H9 (cell line): ENCODE data around the gene RAB11FIP4. TPM values are rescaled to one million over a fixed set of nuclear protein-coding genes. Genes with fewer than 3 reads are reported as not detected.

Experiments
- DNase-seq: peaks from one replicate; pipeline ENCODE4 v3.0.0-alpha.2; 2017
- H2AFZ ChIP-seq: one replicate; pipeline ENCODE4 v1.6.1; 2013; ENCODE audit warnings: mild to moderate bottlenecking, low read length, control low read depth, moderate library complexity
- H2AK5ac ChIP-seq: 2 replicates; pipeline ENCODE4 v1.6.1; 2013; ENCODE audit warnings: low read length, control low read depth, mixed read lengths; ENCODE audit not compliant: insufficient read length
- H2BK120ac ChIP-seq: one replicate; pipeline ENCODE4 v1.6.1; 2013; ENCODE audit warnings: low read depth, mild to moderate bottlenecking, low read length, control low read depth, inconsistent platforms; ENCODE audit not compliant: poor library complexity, severe bottlenecking
- H2BK12ac ChIP-seq: 2 replicates; pipeline ENCODE4 v1.6.1; 2013; ENCODE audit warnings: low read length, control low read depth, mixed read lengths, low read depth; ENCODE audit not compliant: insufficient read length
- H2BK15ac ChIP-seq: 2 replicates; pipeline ENCODE4 v1.6.1; 2013; ENCODE audit warnings: low read depth, low read length, control low read depth
- H2BK20ac ChIP-seq: one replicate; pipeline ENCODE4 v1.6.1; 2013; ENCODE audit warnings: low read depth, mild to moderate bottlenecking, low read length, control low read depth, inconsistent platforms; ENCODE audit not compliant: poor library complexity, severe bottlenecking
- H2BK5ac ChIP-seq: 2 replicates; pipeline ENCODE4 v1.6.1; 2013; ENCODE audit warnings: low read length, control low read depth, mixed read lengths; ENCODE audit not compliant: insufficient read length
- H3K14ac ChIP-seq: 2 replicates; pipeline ENCODE4 v1.6.1; 2013; ENCODE audit warnings: low read length, control low read depth; ENCODE audit not compliant: insufficient read depth
- H3K18ac ChIP-seq: 2 replicates; pipeline ENCODE4 v1.6.1; 2013; ENCODE audit warnings: low read depth, mild to moderate bottlenecking, mixed read lengths, low read length, control low read depth; ENCODE audit not compliant: insufficient read length
- H3K23ac ChIP-seq: 2 replicates; pipeline ENCODE4 v1.6.1; 2013; ENCODE audit warnings: low read length, control low read depth, mixed read lengths, low read depth; ENCODE audit not compliant: insufficient read length
- H3K23me2 ChIP-seq: 2 replicates; pipeline ENCODE4 v1.6.1; 2013; ENCODE audit warnings: low read depth, mild to moderate bottlenecking, mixed read lengths, low read length, control low read depth; ENCODE audit not compliant: insufficient read length, poor library complexity, severe bottlenecking
- H3K27ac ChIP-seq: 2 replicates; pipeline ENCODE4 v1.5.1; 2013; ENCODE audit warnings: low read length, control low read depth, mixed read lengths, low read depth; ENCODE audit not compliant: insufficient read length
- H3K27me3 ChIP-seq: 2 replicates; pipeline ENCODE4 v1.6.1; 2013; ENCODE audit warnings: low read length, control low read depth, inconsistent platforms; ENCODE audit not compliant: insufficient read depth
- H3K4ac ChIP-seq: 2 replicates; pipeline ENCODE4 v1.6.1; 2013; ENCODE audit warnings: low read depth, mild to moderate bottlenecking, control low read depth, inconsistent platforms, low read length, moderate library complexity
- H3K4me1 ChIP-seq: 2 replicates; pipeline ENCODE4 v1.6.1; 2013; ENCODE audit warnings: low read length, control low read depth, inconsistent platforms; ENCODE audit not compliant: insufficient read depth
- H3K4me2 ChIP-seq: 2 replicates; pipeline ENCODE4 v1.6.1; 2013; ENCODE audit warnings: low read length, control low read depth, mixed read lengths; ENCODE audit not compliant: insufficient read length, insufficient read depth
- H3K56ac ChIP-seq: 2 replicates; pipeline ENCODE4 v1.6.1; 2013; ENCODE audit warnings: low read depth, mild to moderate bottlenecking, mixed read lengths, low read length, control low read depth; ENCODE audit not compliant: insufficient read length
- H3K79me1 ChIP-seq: 2 replicates; pipeline ENCODE4 v1.6.1; 2013; ENCODE audit warnings: low read depth, mild to moderate bottlenecking, moderate library complexity, low read length, control low read depth, inconsistent platforms; ENCODE audit not compliant: insufficient read depth, poor library complexity, severe bottlenecking
- H3K79me2 ChIP-seq: 2 replicates; pipeline ENCODE4 v1.6.1; 2013; ENCODE audit warnings: low read length, control low read depth, inconsistent platforms; ENCODE audit not compliant: insufficient read depth
- H3K9ac ChIP-seq: 2 replicates; pipeline ENCODE4 v1.6.1; 2013; ENCODE audit warnings: low read length, control low read depth, mixed read lengths; ENCODE audit not compliant: insufficient read length; ENCODE audit errors: extremely low read depth
- H3K9me3 ChIP-seq: one replicate; pipeline ENCODE4 v1.6.1; 2013; ENCODE audit warnings: low read depth, low read length, inconsistent platforms; ENCODE audit not compliant: control insufficient read depth
- H3T11ph ChIP-seq: one replicate; pipeline ENCODE4 v1.6.1; 2013; ENCODE audit warnings: mild to moderate bottlenecking, low read length, control low read depth, inconsistent platforms
- H4K20me1 ChIP-seq: one replicate; pipeline ENCODE4 v1.6.1; 2013; ENCODE audit not compliant: control insufficient read depth, insufficient read length, insufficient read depth
- H4K5ac ChIP-seq: 2 replicates; pipeline ENCODE4 v1.6.1; 2013; ENCODE audit warnings: low read depth, mild to moderate bottlenecking, mixed read lengths, low read length, control low read depth; ENCODE audit not compliant: insufficient read length
- H4K8ac ChIP-seq: replicated peaks from 2 replicates; pipeline ENCODE4 v1.6.1; 2013; ENCODE audit warnings: low read length, control low read depth, mixed read lengths, low read depth; ENCODE audit not compliant: insufficient read length
- H4K91ac ChIP-seq: 2 replicates; pipeline ENCODE4 v1.6.1; 2013; ENCODE audit warnings: low read depth, mild to moderate bottlenecking, moderate library complexity, mixed read lengths, low read length, control low read depth; ENCODE audit not compliant: insufficient read length
- H3K27ac Mint-ChIP-seq, 3 experiments: 2 replicates in 2 of 3; 3 replicates in 1 of 3; pipeline ENCODE4 v1.8.0; 2020 to 2021; ENCODE audit warnings: mixed read lengths in 3 of 3, mild to moderate bottlenecking in 1 of 3, moderate library complexity in 1 of 3
- H3K27me3 Mint-ChIP-seq: 2 replicates; pipeline ENCODE4 v1.8.0; 2021; ENCODE audit warnings: low read depth, mild to moderate bottlenecking, moderate library complexity, mixed read lengths
- H3K36me3 Mint-ChIP-seq, 3 experiments: 2 replicates in 2 of 3; 3 replicates in 1 of 3; pipeline ENCODE4 v1.8.0; 2020 to 2021; ENCODE audit warnings: low read depth in 3 of 3, mixed read lengths in 3 of 3; ENCODE audit not compliant: insufficient read depth in 1 of 3
- H3K4me1 Mint-ChIP-seq, 2 experiments: 2 replicates each; pipeline ENCODE4 v1.8.0; 2020; ENCODE audit warnings: mixed read lengths in 2 of 2
- H3K4me3 Mint-ChIP-seq, 2 experiments: 2 replicates in 1 of 2; 3 replicates in 1 of 2; pipeline ENCODE4 v1.8.0; 2020 to 2021; ENCODE audit warnings: mild to moderate bottlenecking in 2 of 2, mixed read lengths in 2 of 2, moderate library complexity in 1 of 2
- H3K9me3 Mint-ChIP-seq, 2 experiments: 2 replicates in 1 of 2; 3 replicates in 1 of 2; pipeline ENCODE4 v1.8.0; 2020; ENCODE audit warnings: mild to moderate bottlenecking in 2 of 2, mixed read lengths in 2 of 2, moderate library complexity in 1 of 2
- CTCF ChIP-seq: fragments of 200-600 bp; sonication (generic); conservative IDR thresholded peaks from 3 replicates; pipeline ENCODE4 v1.8.0; 2021; ENCODE audit warnings: antibody characterized with exemption, mild to moderate bottlenecking
- WGBS: extraction: QIAGEN DNeasy Blood & Tissue Kit; methylation state at CpG from one replicate; pipeline ENCODE4 v1.1.7; 2013; ENCODE audit warnings: missing lambda C conversion rate, low lambda C conversion rate, mixed read lengths; ENCODE audit not compliant: insufficient read length; ENCODE audit errors: extremely low coverage; 5-methylcytosine and 5-hydroxymethylcytosine counted together
- total RNA-seq: library from RNA; stranded (reverse); gene quantifications from 2 replicates; pipeline ENCODE4 v1.2.1, GENCODE V29; 2021

RAB11FIP4 gene
- total RNA-seq, 1 experiment from 2014 or later, result 25.7 TPM

- no peak overlapping the region for H2BK15ac ChIP-seq
- no peak overlapping the region for H2BK120ac ChIP-seq
- no peak overlapping the region for H3K4ac ChIP-seq
- Mint-ChIP-seq H3K4me1 (peaks cover 7 to 9% of the 10 kb centered on the region in 2 experiments), H3K27me3 (no peaks in the 10 kb centered on the region), H3K36me3 (peaks cover 10 to 34% (median 14%) of the 10 kb centered on the region in 3 experiments; a peak in 6 of 7 replicates), H3K9me3 (no peaks in the 10 kb centered on the region; a peak in 1 of 5 replicates), H3K4me3 (no peak overlapping the region), H3K27ac (no peak overlapping the region)
- no CpG with 5 or more reads among the region's 4 CpGs for WGBS
- no peaks in the 10 kb centered on the region for H3K27me3 ChIP-seq
- H4K8ac ChIP-seq, result no peak overlapping the region
- H3K4me1 ChIP-seq, result no peaks in the 10 kb centered on the region
- H4K91ac ChIP-seq, result no peak overlapping the region
- no peak overlapping the region for H3T11ph ChIP-seq
- no peak overlapping the region for H3K9ac ChIP-seq
- no peak overlapping the region for H2AFZ ChIP-seq
- H3K4me2 ChIP-seq, result no peak overlapping the region
- H2BK20ac ChIP-seq, result no peak overlapping the region
- H3K56ac ChIP-seq, result no peak overlapping the region
- no peaks in the 10 kb centered on the region for H3K23me2 ChIP-seq
- H3K9me3 ChIP-seq, result peaks cover 2% of the 10 kb centered on the region
- H3K23ac ChIP-seq, result no peak overlapping the region
- H2BK5ac ChIP-seq, result no peak overlapping the region
- no peak for TF ChIP-seq CTCF
- H3K27ac ChIP-seq, result no peak overlapping the region
- H3K79me1 ChIP-seq, result no peaks in the 10 kb centered on the region
- H4K20me1 ChIP-seq, result no peaks in the 10 kb centered on the region
- no peak overlapping the region for H3K18ac ChIP-seq
- no peak overlapping the region for H2BK12ac ChIP-seq
- no peak for DNase-seq
- H3K14ac ChIP-seq, result no peak overlapping the region
- H2AK5ac ChIP-seq, result no peak overlapping the region
- H4K5ac ChIP-seq, result no peak overlapping the region
- no peaks in the 10 kb centered on the region for H3K79me2 ChIP-seq
These were observed 127.0 kb downstream of the RAB11FIP4 start for GRCh38 chr17:31518478-31518877.
